Calu3 (cell line): ENCODE results near the gene KHK. TPM values are rescaled to one million over a fixed set of nuclear protein-coding genes. Genes with fewer than 3 reads are reported as not detected.

Source experiments
- BruUV-seq: library from RNA; stranded (reverse); fragments of 400-500 nt; replicated peaks from 2 replicates; lab custom pipeline; 2021; lab: Mats Ljungman, UMichigan
- CTCF ChIA-PET: fragments of 300-600 bp; sonication (Branson Sonifier 250); formaldehyde crosslinking; loops from one replicate; lab custom pipeline; 2022; ENCODE audit warnings: antibody characterized with exemption; lab: Charles Lee
- DNase-seq: peaks from one replicate; pipeline ENCODE4 v3.0.0; 2022
- H3K27ac Mint-ChIP-seq: one replicate; pipeline ENCODE4 v1.8.0; 2022; ENCODE audit warnings: mixed read lengths; ENCODE audit not compliant: unreplicated experiment
- H3K27me3 Mint-ChIP-seq: one replicate; pipeline ENCODE4 v1.8.0; 2022; ENCODE audit warnings: mixed read lengths; ENCODE audit not compliant: unreplicated experiment
- H3K36me3 Mint-ChIP-seq: one replicate; pipeline ENCODE4 v1.8.0; 2022; ENCODE audit warnings: mild to moderate bottlenecking, moderate library complexity, mixed read lengths; ENCODE audit not compliant: insufficient read depth, unreplicated experiment
- H3K4me1 Mint-ChIP-seq: one replicate; pipeline ENCODE4 v1.8.0; 2022; ENCODE audit warnings: mild to moderate bottlenecking, low read depth, mixed read lengths; ENCODE audit not compliant: unreplicated experiment
- H3K4me3 Mint-ChIP-seq: one replicate; pipeline ENCODE4 v1.8.0; 2022; ENCODE audit warnings: mild to moderate bottlenecking, low read depth, moderate library complexity, mixed read lengths; ENCODE audit not compliant: unreplicated experiment
- H3K9me3 Mint-ChIP-seq: one replicate; pipeline ENCODE4 v1.8.0; 2022; ENCODE audit warnings: low read depth, mixed read lengths; ENCODE audit not compliant: unreplicated experiment
- intact Hi-C: fragments of 100-400 bp; cut with micrococcal nuclease; formaldehyde crosslinking; loops from one replicate; pipeline ENCODE4 v1.10.0; 2022; ENCODE audit not compliant: unreplicated experiment
- total RNA-seq: library from RNA; stranded (reverse); gene quantifications from 2 replicates; pipeline ENCODE4 v1.2.3, GENCODE V29; 2022
- TF ChIP-seq, protein P1 (sequence below): fragments of 200-600 bp; IDR thresholded peaks from one replicate; pipeline ENCODE4 v1.8.0; 2022; ENCODE audit warnings: antibody characterized with exemption; ENCODE audit not compliant: unreplicated experiment

KHK gene
- total RNA-seq, 1 experiment from 2014 or later: 4.2 TPM

DNA sequence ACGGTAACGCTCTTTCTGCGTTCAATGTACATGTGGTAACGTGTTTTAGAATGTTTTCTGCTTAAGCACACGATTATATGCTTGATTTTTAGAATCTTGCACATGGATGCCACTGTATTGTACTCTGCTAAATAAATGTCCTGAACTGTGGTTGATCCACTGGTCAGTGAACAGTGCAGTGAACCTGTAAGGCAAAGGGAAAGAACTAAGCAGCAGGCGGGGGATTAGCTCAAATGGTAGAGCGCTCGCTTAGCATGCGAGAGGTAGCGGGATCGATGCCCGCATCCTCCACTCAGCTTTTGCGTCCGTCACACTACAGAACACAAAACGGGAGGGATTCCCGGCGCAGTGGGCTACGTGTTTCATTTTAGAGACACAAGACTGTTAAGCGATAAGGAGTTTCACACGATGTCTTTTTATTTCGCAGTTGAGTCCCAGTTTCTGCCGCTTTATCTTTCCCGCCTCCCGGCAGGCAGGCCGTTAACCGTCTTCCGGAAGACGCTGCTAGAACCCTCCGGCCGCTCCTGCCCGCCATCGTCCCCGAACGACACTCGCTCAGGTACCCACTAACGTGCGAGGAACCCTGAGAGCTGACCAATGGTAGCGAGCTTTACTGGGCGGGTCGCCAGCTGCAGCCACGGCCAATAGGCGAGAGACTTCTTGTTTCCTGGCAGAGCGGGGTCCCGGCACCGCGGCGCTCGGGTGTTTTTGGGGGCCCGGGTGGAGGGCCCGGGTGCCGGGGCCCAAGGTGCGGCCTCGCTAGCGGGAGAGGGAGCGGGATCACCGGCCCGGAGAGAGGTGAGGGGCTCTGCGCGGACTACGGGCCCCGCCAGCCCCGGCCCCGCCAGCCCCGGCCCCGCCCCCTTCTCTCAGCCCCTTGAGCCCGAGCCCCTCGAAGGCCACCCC lies 35.3 kb upstream of the KHK start, which contains the start of gene AGBL5:
TSS of gene AGBL5 (plus strand) at position 673 of the 906 bp plus-strand sequence. CDS start 1,291 bp downstream, outside the sequence.
- TF ChIP-seq, protein P1, sequence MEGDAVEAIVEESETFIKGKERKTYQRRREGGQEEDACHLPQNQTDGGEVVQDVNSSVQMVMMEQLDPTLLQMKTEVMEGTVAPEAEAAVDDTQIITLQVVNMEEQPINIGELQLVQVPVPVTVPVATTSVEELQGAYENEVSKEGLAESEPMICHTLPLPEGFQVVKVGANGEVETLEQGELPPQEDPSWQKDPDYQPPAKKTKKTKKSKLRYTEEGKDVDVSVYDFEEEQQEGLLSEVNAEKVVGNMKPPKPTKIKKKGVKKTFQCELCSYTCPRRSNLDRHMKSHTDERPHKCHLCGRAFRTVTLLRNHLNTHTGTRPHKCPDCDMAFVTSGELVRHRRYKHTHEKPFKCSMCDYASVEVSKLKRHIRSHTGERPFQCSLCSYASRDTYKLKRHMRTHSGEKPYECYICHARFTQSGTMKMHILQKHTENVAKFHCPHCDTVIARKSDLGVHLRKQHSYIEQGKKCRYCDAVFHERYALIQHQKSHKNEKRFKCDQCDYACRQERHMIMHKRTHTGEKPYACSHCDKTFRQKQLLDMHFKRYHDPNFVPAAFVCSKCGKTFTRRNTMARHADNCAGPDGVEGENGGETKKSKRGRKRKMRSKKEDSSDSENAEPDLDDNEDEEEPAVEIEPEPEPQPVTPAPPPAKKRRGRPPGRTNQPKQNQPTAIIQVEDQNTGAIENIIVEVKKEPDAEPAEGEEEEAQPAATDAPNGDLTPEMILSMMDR: no peak
- BruUV-seq: no TSS peak
- Mint-ChIP-seq H3K9me3 (no peaks in the 10 kb centered on the region), H3K27me3 (peaks cover 17% of the 10 kb centered on the region), H3K4me3 (peak within 1 kb of the TSS; percentile 91), H3K4me1 (peaks cover 20% of the 10 kb centered on the region), H3K27ac (peak within 1 kb of the TSS; percentile 99), H3K36me3 (peaks cover 61% of the 10 kb centered on the region)
- intact Hi-C loops: loop anchor here (2.0 kb wide), 1 partner anchor 18 kb away; the partner anchor contains the start of gene TMEM214
- peak; percentile 95 for DNase-seq
- CTCF ChIA-PET: interaction anchor here (0.7 to 2.1 kb wide), 10 partner anchors 12 to 229 kb away, joined by 3 to 11 read pairs (median 6); partner anchors contain the start of genes OST4 and TMEM214

DNA sequence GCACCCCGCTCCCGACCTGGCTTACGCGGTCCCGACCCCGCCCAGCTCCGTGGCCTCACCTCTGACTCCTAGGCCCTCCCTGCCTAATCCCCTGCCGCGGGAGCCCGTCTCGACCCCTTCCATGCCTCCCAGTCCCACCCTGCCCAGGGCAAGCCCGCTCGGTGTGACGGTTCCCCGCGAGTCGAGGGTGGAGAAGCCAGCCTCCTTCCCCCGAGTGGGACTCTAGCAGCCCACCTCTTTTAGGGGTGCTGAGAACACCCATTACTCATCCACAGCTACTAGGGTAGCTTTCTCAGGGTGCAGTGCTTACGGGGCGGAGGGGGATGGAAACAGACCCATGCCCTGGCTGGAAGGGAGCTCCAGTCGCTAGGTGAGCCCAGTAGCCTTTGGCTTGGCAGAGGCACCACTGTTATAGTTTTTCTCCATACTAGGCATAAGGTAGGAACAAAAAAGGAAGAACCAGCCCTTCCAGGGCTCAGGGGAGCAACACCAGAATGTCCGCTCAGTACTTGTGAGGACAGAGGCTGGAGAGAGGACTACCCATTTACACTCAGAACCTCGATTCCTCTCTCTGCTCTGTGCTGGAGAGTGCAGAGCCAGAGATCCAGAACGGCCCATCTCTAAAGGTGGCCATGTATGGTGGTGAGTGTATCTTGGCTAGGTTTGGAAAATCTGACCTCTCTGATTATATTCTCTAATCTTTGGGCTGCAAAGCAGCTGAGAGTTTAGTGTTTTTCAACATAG lies 34.5 kb upstream of the KHK start:
- H3K9me3 Mint-ChIP-seq: no peaks in the 10 kb centered on the region
- TF ChIP-seq, protein P1: no peak
- peaks cover 20% of the 10 kb centered on the region for H3K4me1 Mint-ChIP-seq
- peaks cover 67% of the 10 kb centered on the region for H3K36me3 Mint-ChIP-seq
- H3K27me3 Mint-ChIP-seq: peaks cover 17% of the 10 kb centered on the region
- intact Hi-C loops: loop anchor here (2.0 kb wide), 1 partner anchor 19 kb away; the partner anchor contains the start of gene TMEM214
- peak; percentile 8 for DNase-seq
- H3K27ac Mint-ChIP-seq: peak overlapping the region; percentile 99
- BruUV-seq: no TSS peak
- H3K4me3 Mint-ChIP-seq: peak overlapping the region; percentile 91
- CTCF ChIA-PET: interaction anchor here (0.6 to 2.1 kb wide), 5 partner anchors 19 to 93 kb away, joined by 3 to 11 read pairs (median 7); partner anchors contain the start of gene OST4

DNA sequence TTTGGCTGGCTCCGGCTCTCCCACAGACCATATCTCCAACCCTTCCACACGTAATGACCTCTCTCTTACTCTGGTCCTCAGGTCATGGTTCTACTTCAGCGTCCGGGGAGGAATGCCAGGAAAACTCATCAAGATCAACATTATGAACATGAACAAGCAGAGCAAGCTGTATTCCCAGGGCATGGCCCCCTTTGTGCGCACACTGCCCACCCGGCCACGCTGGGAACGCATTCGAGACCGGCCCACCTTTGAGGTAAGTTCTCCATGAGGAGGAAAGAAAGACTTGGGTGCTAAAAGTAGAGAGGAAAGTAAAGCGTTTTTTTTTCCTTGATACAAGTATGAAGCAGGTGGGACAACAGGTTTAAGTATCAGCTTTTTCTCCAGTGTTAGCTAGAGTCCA lies 33.3 kb upstream of the KHK start:
- no peak overlapping the region for H3K27ac Mint-ChIP-seq
- BruUV-seq: no TSS peak
- H3K36me3 Mint-ChIP-seq: peaks cover 71% of the 10 kb centered on the region
- H3K4me3 Mint-ChIP-seq: no peak overlapping the region
- peaks cover 20% of the 10 kb centered on the region for H3K4me1 Mint-ChIP-seq
- CTCF ChIA-PET: no interaction called here
- peaks cover 17% of the 10 kb centered on the region for H3K27me3 Mint-ChIP-seq
- intact Hi-C loops: no loop called here
- H3K9me3 Mint-ChIP-seq: no peaks in the 10 kb centered on the region
- TF ChIP-seq, protein P1: no peak
- no peak for DNase-seq

DNA sequence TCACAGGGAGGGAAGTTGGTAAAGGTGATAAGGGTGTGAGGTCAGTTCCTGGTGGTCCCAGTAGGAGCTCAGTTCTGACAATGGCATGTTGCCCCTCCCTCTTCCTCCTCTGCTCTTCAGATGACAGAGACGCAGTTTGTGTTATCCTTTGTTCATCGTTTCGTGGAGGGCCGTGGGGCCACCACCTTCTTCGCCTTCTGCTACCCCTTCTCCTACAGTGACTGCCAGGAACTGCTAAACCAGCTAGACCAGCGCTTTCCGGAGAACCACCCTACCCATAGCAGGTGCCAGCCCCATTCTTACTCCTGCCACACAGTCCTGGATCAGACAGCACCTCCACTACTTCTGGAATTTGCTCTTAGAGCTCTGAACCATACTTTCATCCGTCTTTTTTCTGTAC lies 32.8 kb upstream of the KHK start:
- no peak overlapping the region for H3K4me3 Mint-ChIP-seq
- peaks cover 20% of the 10 kb centered on the region for H3K4me1 Mint-ChIP-seq
- H3K36me3 Mint-ChIP-seq: peaks cover 75% of the 10 kb centered on the region
- BruUV-seq: no TSS peak
- CTCF ChIA-PET: no interaction called here
- intact Hi-C loops: no loop called here
- TF ChIP-seq, protein P1: no peak
- peaks cover 17% of the 10 kb centered on the region for H3K27me3 Mint-ChIP-seq
- no peaks in the 10 kb centered on the region for H3K9me3 Mint-ChIP-seq
- H3K27ac Mint-ChIP-seq: no peak overlapping the region
- DNase-seq: no peak
